NCI-H524 treated with DMSO at 0.1 percent for 48 hours (cell line): ENCODE results near the gene RBMS3.

ENCODE experiments used
- DNase-seq: peaks from one replicate; lab custom pipeline; 2025; lab: John Stamatoyannopoulos, UW

RBMS3 gene

GRCh38 chr3:29525254-29525881 is 244.5 kb downstream of the RBMS3 start:
- no peak for DNase-seq

GRCh38 chr3:29527246-29527645 is 246.4 kb downstream of the RBMS3 start:
- DNase-seq, result no peak

GRCh38 chr3:29531644-29532043 is 250.8 kb downstream of the RBMS3 start:
- DNase-seq, result no peak

GRCh38 chr3:29532473-29532872 is 251.6 kb downstream of the RBMS3 start:
- no peak for DNase-seq

- no peak for DNase-seq
These were observed 253.1 kb downstream of the RBMS3 start for GRCh38 chr3:29534006-29534405.

- DNase-seq, result no peak
These were observed 255.3 kb downstream of the RBMS3 start for GRCh38 chr3:29536016-29536758.

GRCh38 chr3:29537889-29538609 is 257.2 kb downstream of the RBMS3 start:
- no peak for DNase-seq

GRCh38 chr3:29538610-29538958 is 257.7 kb downstream of the RBMS3 start:
- no peak for DNase-seq

GRCh38 chr3:29540544-29540943 is 259.7 kb downstream of the RBMS3 start:
- DNase-seq, result no peak

- DNase-seq, result no peak
These were observed 264.0 kb downstream of the RBMS3 start for GRCh38 chr3:29544701-29545363.

GRCh38 chr3:29545615-29546014 is 264.7 kb downstream of the RBMS3 start:
- no peak for DNase-seq

- no peak for DNase-seq
These were observed 271.2 kb downstream of the RBMS3 start for GRCh38 chr3:29552051-29552450.

- DNase-seq, result no peak
These were observed 273.7 kb downstream of the RBMS3 start for GRCh38 chr3:29554566-29554965.

- DNase-seq, result no peak
These were observed 274.7 kb downstream of the RBMS3 start for GRCh38 chr3:29555590-29555989.

- no peak for DNase-seq
These were observed 276.3 kb downstream of the RBMS3 start for GRCh38 chr3:29557186-29557585.

GRCh38 chr3:29557825-29558224 is 277.0 kb downstream of the RBMS3 start:
- no peak for DNase-seq

GRCh38 chr3:29559741-29560465 is 279.0 kb downstream of the RBMS3 start:
- no peak for DNase-seq

- DNase-seq, result no peak
These were observed 280.8 kb downstream of the RBMS3 start for GRCh38 chr3:29561651-29562149.

GRCh38 chr3:29565236-29565635 is 284.4 kb downstream of the RBMS3 start:
- DNase-seq, result no peak

GRCh38 chr3:29567501-29567900 is 286.6 kb downstream of the RBMS3 start:
- DNase-seq, result no peak

GRCh38 chr3:29568355-29568754 is 287.5 kb downstream of the RBMS3 start:
- DNase-seq, result no peak

- DNase-seq, result no peak
These were observed 295.3 kb downstream of the RBMS3 start for GRCh38 chr3:29576181-29576580.
